Islet of Langerhans (tissue), 1 donor: ENCODE data around the gene KCNQ1OT1.

Experiments
- FAIRE-seq: peaks from one replicate; lab custom pipeline; 2011; peaks lifted over from hg19 to GRCh38; lab: Jason Lieb, UNC

KCNQ1OT1 gene

DNA sequence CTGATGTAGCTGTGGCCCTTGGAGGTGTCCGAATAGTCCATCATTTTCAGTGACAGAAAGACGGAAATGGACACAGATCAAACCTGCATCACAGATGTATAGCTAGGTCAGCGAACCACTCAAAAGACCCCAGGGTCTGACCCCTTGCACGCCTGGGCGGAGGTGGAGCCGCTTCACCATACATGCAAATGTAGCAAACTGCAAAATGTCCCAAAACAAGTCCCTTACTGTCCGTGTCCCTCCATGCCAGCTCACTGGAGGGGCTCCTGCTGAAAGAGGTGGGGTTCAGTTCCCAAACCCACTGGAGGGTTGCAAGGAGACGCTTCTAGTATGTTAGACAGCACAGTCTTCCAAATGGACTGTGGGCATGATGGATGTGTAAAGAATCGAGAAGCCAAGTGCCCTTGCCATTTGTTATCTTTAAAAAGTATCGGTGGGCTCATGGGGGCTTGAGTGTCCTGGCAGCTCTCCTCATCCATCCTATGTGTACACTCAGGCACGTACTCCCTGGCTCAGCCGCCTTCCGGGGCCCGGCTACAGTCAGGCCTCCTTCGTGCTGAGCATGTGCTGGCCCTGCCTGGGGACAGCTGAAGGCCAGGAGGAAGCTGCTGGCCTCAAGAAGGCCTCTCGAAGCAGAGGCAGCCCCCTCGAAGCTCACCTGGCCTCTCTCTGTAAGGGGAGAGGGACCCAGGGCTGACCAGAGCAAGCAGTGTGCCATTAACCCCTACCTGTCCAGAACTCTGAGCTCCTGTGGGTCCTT is 20.2 kb upstream of the KCNQ1OT1 start:
- FAIRE-seq = no peak

DNA sequence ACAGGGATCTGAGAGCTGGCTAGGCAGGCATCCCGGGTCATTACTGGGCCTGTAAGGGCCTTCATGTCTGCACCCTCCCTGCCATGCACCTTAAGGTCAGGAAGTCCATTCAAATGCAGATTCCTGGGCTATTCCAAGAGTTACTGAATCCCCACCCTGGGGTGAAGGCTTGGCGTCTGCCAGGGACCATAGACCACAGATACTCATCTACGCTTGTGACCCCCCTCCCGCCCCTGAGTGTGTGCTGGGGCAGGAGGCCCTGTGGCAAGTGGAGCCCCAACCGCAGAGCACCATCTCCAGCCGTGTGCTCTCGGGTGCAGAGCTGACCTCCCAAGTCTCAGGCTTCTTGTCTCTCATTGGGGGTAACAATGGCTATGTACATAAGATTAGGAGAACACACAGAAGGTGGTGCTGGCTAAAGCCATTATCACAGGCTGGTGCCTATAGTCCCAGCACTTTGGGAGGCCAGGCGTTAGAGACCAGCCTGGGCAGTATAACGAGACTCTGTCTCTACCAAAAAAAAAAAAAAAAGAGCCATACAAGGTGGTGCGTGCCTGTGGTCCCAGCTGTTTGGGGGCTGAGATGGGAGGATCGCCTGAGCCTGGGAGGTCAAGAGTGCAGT is 19.1 kb upstream of the KCNQ1OT1 start:
- no peak for FAIRE-seq

DNA sequence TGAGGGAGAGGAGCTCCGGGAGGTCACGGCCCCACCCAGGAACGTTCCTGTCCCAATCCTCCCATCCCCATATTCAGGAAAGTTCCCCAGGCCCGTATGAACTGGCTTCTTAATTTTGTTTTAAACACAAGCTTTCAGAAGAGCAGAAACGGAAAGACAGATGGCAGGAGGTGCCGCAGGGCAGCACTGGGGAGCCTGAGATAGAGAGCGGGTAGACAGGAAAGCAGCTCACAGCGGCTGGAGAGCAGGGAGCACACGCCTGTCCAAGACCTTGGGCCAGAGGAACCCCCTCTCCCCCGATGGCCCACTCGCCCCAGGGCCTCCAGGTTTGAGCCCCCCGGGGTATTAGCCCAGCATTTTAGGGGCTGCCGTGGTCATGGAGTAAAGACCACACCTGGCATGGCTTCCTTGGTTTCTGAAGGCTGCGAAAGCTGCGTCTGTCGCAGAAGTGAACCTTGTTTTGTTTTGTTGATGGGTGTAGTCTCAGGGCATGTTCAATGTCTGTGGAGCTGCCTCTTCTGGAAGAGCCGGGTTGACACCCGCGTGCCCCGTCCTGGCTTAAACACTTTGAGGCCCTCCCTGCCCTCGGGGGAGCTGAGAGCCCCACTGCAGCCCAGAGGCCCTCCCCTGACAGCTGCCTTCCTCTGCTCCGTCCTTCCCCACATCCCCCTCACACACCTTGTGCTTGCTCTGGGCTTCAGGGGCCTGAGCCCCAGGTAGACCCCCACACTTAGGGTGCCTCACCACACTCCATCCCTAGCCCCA is 17.9 kb upstream of the KCNQ1OT1 start:
- FAIRE-seq = no peak

DNA sequence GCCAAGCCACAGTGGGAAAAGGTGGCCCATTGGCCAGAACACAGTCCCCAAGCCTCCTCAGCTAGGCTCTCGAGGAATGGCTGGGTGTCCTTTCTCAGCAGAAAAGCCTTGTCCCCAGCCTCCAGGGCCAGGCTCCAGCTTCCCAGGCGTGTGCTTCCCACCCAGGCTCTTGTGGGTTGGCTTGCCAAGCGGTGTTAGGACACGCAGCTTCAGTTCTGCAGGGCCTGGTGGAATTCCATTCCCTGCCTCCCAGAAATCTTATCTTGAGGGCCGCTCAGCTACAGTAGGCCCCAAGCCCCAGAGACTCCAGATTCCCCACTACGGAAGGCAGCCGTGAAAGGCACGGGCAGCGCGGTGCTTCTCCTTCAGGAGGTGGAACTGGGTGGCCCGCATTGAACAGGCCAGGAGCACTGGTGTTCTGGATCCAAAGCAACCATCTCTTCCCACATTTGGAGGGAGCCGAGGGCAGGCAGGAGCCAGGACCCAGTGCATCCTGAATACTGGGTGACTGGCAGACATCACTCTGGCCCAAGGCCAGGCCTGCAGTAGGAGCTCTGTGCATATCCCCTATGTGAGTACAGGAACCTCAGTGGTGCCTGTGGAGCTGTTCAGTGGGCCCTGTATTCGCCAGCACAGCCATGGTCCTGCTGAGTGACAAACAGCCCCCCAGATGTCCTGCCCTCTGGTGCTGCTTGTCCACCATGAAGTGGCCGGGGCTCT is 16.7 kb upstream of the KCNQ1OT1 start:
- no peak for FAIRE-seq

DNA sequence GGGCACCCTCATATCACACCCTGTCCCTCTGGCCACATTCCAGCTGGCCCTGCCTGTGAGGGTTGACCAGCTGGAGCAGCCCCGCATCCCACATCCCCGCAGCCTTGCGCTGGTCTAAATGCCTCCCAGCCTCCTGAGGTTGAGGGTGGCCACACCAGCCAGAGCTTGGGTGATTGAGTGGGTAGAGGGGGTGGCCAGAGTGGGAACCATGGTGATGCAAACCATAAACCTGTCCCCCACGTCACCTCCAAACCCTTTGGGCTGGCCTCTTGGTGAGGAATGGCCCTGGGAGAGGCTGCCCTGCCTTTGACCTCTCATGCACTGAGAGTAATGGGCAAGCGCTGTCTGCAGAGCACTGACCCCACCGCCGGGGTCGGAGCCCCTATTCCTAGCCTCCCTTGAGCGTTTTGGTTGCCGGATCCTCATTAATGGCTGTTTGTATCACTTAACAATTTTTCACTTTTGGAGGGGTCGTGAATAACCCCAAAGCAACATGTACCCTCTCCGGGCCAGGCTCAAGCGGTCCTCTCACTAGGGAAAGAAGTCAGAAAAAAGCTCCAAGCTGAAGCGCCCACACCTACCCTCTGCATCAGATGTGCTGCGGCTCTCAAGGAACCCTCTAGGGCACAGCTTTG is 16.0 kb upstream of the KCNQ1OT1 start:
- FAIRE-seq = no peak

DNA sequence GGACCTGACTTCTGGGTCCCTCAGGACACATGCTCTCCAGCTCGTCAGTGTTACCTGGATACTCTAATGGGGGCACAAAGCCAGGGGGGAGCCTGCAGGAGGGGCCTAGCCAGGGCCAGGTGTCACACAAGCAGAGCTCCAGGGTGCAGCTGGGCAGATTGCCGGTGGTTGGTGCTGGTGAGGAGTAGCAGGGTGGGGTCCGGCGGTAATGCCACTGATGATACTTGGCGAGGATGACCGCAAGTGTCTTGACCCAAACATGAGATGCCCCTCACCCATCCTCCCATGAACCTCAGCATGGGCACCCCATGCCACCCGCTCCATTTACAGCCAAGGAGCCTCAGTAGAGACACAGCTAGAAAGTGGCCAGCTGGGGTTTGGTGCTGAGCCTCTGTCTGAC is 15.1 kb upstream of the KCNQ1OT1 start:
- no peak for FAIRE-seq

DNA sequence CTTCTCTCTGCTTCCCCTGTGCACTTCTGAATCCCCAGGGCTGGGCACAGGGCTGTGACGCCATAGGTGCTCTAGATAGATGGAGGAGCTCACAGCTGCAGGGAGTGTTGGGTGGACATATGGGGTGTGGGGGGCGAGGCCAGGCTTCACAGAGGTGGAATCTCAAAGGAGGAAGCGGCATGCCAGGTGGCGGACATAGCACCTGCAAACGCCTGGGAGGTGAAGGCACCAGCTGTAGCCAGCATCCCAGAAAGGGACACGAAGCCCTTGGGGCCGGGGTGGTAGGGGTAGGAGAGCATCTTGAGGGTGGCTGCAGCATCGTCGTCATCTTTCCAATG is 14.6 kb upstream of the KCNQ1OT1 start:
- FAIRE-seq = no peak

DNA sequence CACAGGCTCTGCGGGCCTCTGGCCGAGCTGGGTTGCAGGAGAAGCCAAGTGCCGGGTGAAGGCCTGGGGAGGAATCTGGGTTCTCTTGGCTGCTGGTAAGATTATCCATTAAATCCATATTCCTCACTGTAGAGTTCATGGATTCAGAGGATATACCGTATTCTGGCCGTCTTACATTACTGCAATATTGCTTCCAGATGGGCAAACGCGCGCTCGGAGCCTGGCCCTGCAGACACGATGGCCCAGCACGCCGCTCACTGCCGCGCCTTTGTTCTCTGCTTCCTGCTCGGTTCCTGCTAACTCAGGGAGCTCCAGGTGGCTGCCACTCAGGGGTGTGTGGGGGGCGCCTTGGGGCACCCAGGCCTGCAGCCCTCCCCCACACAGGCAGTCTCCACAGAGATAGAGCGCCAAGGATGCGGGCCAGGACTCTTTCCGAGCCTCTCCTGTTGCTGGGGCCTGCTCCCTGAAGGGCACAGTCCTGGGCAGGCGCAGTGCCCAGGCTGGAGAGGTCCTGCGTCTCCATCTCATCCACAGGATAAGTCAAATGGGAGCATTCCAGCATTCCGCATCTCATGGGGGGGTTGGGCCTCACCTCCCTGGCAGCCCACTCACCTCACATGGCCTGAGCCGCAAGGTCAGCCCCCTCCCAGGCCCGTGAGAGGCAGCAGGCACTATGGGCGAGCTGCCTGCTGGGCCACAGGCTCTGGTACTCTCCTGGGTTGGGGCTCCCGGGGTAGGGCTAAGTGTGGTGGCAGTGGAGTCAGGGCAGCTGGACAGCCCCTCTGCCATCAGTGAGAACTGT is 14.1 kb upstream of the KCNQ1OT1 start:
- no peak for FAIRE-seq

DNA sequence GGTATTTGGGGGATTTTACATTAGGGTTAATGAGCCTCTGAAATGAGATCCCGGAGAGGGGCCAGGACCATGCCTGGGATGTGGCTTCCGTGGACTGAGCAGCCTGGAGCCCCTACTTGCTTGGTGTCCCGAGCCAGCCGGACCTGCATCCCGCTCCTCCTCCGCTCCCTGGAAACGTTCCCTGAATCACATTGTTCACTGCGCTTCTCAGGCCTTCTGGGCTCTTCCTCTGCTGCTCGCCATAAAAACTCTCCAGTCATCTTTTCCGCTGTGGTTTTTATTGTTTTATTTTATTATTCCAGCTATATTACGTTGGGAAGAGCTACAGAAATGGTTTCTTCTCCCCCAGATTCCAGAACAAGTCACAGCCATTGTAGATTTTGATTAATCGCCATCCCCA is 13.3 kb upstream of the KCNQ1OT1 start:
- FAIRE-seq = no peak

DNA sequence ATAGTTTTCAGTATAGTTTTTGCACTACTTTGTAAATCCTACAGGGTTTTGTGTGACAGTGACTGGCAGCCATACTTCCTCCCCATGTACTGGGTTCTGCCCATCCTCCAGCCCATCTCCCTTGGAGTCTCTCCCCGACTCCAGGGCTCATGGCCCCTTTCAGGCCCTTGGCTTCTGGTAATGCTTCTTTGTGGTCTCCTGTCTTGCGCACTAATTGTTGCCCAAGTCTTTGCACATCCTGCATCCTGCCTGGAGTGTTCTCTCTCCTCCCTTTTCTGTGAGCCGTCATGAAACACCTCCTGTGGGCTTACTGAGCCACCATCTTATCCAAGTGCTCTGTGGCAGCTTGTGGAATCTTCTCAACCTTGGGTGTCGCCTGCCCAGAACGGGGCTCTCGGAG is 11.4 kb upstream of the KCNQ1OT1 start:
- FAIRE-seq = no peak

DNA sequence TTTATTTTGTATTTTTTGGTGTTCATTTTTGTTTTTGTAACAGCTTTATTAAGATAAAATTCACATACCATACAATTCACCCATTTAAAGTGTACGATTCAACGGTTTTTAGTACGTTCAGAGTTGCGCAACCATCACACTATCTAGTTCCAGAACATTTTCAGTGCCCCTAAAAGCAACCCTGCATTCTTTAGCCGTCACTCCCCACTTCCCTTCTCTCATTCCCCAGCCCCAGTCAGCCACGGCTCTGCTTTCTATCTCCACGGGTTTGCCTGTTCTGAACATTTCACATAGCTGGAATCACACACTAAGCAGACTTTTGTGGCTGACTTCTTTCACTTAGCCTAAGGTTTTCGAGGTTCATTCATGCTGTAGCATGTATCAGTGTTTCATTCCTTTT is 9.6 kb upstream of the KCNQ1OT1 start:
- no peak for FAIRE-seq

DNA sequence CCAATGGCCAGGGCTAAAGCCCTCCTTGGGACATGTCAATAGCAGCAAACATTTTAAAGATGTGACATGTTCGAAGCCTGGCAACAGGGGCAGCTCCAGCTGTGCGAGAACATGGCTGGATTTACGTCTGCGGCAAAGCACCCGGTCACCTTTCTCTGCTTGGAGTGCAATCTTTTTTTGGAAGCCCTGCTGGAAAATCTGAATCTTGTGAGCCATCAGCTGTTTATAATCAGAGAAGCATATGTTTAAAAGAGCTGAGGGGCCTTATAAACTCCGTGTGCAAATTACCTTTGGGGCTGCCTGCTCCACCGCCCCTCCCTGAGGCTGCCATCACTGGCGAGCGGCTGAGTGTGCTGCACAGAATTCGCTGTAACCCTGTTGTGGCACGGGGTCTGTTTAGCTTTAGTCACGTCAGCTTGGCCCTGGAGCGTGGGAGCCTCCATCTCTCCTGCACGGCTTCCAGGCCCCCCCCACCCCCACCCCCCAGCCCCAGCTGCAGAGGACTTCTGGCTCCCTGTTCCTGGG is 9.0 kb upstream of the KCNQ1OT1 start:
- FAIRE-seq = no peak

DNA sequence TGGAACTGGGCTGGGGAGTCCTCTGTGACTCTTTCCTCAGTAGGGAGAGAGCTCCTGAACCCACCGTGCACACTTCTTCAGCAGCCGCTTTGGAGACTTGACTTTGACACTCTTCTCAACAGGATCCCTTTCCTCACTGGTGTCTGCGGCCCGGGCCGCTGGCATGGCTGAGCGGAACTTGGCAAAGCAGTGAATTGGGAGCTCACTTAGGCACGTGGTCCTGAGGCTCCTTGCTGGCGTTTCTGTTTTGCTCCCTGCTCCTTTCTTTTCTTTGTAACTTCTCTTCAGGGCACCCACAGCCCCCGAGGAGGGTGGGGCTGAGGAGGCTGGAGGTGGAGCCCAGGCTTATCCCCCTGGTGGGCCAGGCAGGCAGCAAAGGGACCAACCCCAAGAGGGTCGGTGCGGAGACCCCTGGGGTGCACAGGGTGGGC is 8.4 kb upstream of the KCNQ1OT1 start:
- FAIRE-seq = no peak

DNA sequence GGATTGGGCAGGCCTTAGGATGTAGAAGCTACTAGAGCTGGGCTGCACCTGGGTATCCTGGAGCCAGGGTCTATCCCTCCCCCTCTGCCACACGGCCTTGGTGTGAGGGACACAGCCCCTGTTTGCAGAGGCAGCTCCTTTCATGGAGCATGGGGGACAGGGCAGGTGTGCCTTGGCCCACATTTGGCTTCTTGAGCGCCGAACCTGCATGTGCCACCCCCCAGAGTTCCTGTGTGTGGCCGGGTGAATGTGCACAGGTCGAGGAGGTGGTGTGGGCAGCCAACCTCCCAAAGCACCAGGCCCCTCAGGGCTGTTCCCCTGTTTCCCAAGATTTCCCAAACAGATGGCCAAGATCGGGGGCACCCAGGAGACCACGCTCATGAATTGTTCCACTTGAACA is 7.9 kb upstream of the KCNQ1OT1 start:
- FAIRE-seq = no peak

DNA sequence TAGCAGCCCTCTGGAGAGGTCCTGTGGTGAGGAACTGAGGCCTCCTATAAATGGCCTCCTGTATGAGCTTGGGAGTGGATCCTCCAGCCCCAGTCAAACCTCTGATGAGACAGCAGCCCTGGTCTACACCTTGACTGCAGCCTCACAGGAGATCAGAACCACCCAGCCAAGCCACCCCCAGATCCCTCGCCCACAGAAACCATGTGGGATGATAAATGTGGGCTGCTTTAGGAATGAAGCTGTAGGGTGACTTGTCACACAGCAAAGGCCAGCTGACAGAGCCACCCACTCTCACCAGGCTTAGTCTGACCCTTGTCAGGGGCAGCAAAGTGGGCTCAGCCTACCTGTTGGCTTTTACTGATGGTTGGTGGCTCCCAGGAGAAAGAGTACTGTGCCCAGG is 6.5 kb upstream of the KCNQ1OT1 start:
- no peak for FAIRE-seq

DNA sequence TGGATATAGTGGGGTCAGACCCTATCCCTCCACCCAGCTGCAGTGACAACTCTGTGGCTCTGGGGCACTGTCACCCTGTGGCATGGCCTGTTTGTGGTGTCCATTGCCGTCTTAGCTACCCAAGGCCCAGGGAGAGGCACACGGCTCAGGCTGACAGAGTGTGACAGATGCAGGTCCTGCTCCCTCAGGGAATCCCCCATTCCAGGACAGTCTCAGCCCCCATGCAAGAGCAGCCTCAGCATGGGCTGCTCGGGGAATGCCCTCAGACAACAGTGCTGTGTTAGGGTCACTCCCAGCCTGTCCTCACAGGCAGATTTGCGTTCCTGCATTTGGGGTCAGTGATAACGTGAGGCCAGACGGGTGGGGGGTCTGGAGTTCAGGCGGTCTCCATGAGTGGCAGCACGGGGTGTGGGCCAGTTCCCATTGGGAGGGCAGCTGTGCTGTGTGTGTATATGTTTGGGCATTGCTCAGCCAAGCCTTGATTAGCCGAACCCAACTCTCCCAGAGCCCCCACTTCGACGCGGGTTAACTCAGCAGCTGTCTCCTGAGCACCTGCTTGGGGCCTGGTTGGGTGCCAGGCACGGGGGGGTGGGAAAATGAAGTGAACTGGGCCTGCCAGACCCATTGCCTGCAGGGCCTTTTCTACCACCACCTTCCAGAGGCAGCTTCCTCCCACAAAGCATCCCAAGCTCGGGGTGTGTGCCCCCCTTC is 5.3 kb upstream of the KCNQ1OT1 start:
- no peak for FAIRE-seq

DNA sequence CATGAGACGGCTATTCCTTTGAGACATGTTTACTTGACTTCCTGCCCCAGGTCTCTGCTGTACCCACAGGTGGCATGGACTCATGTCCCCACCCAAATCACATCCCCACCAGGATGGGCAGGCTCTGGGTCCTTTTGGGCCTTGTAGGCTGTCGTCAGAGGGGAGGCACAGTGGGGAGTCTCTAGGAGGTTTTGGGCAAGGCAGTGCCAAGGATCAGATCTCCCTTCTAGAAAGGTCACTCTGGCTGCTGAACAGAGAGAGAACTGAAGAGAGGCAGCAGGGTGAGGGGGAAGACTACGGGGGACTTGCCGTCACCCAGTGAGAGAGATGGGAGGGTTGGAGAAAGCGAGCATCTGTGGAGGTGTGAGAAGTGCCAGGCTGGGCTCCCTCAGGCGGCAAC is 4.6 kb upstream of the KCNQ1OT1 start:
- no peak for FAIRE-seq

DNA sequence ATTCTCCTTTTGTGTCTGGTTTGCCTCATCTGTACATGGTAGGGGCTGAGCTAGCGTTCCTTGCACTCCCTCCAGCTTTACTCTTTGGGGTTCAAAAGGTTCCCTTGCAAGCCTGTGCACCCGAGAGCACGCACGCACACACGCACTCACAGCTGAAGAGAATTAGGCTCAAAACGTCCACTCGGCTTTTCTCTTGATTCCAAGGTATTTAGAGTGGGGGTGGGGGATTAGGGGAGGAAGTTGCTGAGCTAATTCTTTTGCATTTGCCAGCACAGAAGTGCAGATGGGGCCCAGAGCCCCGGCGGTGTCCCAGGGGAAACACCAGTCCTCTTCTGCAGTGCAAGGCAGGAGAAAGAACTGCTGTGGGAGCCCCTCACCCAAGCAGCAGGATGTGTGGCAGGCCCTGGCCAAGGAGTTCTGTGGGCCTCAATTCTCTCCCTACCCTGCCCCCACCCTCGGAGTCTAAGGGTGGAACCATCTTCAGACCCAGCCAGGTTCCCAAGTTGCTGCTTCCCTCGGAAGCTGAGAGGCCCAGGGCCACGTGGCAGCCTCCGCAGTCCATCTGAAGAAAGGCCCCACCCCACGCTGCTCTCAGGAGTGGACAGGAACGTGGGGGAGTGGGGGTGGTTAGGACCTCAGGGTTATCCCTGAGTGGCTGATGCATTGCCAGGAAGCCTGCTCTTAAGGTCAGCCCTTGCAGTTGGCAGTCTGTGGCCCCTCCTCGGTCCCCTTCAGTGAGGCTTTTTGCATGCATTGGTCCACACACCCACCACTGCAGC is 3.8 kb upstream of the KCNQ1OT1 start:
- no peak for FAIRE-seq

DNA sequence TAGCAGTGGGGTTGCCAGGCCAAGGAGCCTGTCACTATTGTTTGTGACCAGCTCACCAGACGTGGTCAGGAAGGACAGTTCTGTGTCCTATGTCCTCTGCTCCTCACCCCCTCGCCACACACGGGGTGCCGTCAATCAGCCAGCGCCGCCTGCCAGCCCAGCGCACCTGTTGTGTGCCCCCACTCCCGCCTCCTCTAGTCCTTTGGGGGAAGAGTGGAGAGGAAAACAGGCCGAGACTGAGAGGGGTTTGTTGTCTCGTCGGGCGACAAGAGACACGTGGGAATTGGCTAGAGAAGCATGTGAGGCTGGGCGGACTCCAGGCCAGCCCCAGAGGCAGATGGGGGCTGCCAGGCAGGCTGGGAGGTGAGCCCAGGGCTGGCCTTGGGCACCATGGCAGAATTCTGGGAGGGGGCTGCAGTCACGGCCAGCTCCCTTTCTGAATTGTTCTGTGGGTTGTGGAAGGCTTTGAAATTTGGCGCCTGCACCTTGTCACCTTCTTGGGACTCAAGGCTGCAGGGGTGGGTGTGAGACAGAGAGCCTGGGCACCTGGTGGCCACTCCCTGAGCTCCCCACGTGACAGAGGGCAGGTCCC is 3.1 kb upstream of the KCNQ1OT1 start:
- FAIRE-seq = no peak
